Stimulated activated CD4-positive, alpha-beta T cell treated with anti-CD3 and anti-CD28 coated beads, Interleukin-12 subunit alpha, Interleukin-12 subunit beta, amount 100 ng/mL, for 24 hours (primary cell): ENCODE data around the gene EFCAB6.

ENCODE experiments used
- DNase-seq, 2 experiments: peaks; one replicate each; pipeline ENCODE4 v3.0.0-alpha.2; 2020; ENCODE audit warnings: low read depth in 2 of 2

The EFCAB6 gene

DNA sequence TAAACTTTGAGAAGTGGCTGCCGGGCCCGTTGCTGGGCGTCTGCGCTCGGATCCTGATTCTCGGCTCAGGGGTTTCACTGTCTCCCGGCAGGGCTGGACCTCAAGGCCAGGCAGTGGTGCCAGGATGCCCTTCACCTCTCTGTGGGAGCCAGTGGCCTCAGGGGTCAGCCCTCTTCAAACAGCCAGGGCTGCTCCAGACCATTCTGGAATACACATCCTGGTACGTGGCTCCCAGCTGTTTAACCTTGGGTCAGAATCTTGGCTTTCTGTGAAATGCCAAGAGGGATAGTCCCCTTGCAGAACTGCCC, 329.8 kb downstream of the EFCAB6 start:
- DNase-seq, result no peak

DNA sequence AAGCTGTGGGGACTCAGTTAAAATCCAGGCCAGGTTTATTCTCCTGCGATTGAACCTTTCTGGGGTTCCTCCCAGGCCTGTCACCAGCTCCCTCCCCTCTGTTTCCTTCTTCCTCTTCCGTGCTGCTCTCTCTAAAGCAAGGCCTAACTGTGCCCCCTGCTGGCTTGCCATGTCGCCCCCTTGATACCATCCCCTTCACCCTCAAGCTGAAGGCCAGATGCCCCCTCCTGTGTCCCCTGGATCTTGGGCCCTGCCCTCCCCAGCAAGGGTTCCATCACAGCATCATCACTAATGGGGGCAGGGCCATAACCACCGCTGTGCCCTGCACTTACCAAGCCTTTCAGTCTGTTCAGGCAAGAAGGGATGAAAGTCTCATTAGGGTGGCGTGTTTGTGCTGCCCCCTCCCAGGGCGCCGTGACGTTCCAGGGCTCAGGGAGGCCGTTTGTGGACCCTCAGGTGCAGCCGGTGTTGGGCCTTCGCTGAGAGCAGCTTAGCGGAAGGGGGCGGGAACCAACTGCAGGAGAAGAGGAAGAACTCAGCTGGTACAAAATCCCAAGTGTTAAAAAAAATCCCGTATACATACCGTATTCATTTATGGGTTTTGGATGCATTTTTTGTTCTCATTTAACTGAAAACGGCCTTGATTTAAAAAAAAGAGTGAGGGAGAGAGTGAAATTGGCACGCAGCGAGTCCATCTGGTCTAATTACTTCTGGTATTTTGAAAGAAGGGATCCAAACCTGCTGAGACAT, 330.4 kb downstream of the EFCAB6 start:
- DNase-seq, result no peak

DNA sequence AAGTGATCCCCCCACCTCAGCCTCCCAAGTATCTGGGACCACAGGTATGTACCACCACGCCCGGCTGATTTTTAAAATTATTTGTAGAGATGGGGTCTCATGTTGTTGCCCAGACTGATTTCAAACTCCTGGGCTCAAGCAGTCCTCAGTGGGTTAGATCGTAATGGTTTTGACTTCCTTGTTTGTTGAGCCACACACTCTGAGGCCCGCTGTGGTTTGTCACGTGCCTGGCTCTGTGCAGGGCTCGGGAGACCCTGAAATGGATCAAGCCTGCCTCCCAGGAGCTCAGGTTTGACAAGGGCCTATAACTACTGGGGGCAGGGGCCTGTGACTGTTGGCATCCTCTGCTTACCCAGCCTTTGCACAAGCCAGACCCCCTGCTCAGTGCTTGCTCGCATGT, 332.1 kb downstream of the EFCAB6 start:
- no peak for DNase-seq

DNA sequence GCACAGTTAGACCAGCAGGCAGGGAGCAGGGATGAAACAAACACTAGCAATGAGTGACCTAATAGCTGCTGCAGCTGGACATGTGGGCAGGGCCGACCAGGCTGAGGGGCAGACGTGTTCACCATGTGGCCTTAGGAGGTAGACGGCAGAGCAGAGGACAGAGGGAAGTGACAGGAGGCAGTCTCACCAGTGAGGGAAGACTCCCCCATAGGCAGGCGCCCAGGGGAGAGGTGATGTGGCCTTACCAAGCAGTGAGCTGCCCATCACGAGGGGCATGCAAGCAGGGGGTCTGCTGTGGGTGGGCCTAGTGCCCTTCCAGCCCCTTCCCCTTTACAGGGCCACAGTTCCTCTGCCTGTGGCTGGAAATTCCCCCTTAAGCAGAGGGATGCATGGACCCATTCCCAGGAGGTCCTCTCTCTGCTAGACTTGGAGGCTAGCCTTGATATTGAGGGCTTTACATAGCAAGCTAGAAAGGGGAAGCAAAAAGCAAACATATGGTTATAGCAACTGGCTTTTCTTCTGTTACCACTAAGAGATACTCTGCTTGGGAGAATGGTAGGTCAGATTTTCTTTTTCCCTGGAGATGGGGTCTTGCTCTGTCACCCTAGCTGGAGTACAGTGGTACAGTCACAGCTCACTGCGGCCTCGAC, 332.7 kb downstream of the EFCAB6 start:
- DNase-seq, result no peak
